Measurements from ENCODE around the gene GP5. TPM values are rescaled to one million over a fixed set of nuclear protein-coding genes. Genes with fewer than 3 reads are reported as not detected.

Gene GP5
- total RNA-seq, 4 donors from 2014 or later: 0.17 to 0.34 TPM; not detected in 2

DNA sequence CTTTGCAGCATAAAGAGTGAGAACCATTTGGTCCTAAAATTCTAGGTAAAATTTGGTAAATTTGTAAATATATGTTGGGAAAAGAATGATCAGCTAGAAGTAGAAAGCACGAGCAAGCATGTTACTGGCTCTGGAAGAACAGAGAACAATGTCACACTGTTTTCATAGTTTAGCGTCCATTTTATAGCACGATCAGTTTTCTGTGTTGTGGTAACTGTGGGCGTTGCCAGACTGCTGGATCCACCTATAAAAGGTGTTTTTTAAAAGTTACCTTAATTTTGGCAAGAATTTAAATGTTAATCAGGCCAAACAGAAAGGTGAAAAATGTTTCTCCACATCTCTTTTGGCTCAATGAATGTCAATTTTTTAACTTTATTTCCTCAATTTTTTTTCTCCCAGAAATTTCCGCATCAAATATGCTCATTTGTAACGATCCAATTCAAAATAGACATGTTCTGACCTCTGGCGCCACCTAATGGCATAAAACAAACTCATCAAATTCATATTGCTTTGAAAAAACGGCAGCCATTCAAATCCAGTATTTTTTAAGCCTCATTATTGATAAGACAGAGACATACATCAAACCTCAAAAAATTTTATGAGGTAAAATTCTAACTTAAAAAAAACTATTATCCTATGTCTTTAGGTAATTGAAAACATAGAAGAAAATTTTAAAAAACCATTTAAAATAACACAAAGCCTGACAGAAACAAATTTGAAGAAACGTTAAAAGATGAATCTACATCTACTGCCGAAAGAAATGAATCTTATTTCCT is 5.5 kb upstream of the GP5 start:
- H3K27me3 ChIP-seq: peaks cover 0 to 7% (median 0%) of the 10 kb centered on the region in 4 donors
- H3K27ac ChIP-seq (replicated peaks in 1 of 4): no peak overlapping the region
- no peaks in the 10 kb centered on the region for H3K4me1 ChIP-seq
- no peak overlapping the region for H3K4me3 ChIP-seq
- WGBS: 46% methylated on average over 10 of the region's 10 CpGs
- intact Hi-C loops (cut with DNase I): loop anchor here (1.0 kb wide), 1 partner anchor 71 kb away; no protein-coding TSS in a partner anchor
- no peaks in the 10 kb centered on the region for H3K9me3 ChIP-seq
- H3K36me3 ChIP-seq: peaks cover 4 to 52% (median 27%) of the 10 kb centered on the region in 4 donors
- TF ChIP-seq EP300 (IDR thresholded peaks at IDR 0.05) (no peak), POLR2A (IDR thresholded peaks at IDR 0.05; ENCODE audit: low read depth) (no peak), POLR2AphosphoS5 (IDR thresholded peaks at IDR 0.05) (no peak)
- TF ChIP-seq, protein P1, sequence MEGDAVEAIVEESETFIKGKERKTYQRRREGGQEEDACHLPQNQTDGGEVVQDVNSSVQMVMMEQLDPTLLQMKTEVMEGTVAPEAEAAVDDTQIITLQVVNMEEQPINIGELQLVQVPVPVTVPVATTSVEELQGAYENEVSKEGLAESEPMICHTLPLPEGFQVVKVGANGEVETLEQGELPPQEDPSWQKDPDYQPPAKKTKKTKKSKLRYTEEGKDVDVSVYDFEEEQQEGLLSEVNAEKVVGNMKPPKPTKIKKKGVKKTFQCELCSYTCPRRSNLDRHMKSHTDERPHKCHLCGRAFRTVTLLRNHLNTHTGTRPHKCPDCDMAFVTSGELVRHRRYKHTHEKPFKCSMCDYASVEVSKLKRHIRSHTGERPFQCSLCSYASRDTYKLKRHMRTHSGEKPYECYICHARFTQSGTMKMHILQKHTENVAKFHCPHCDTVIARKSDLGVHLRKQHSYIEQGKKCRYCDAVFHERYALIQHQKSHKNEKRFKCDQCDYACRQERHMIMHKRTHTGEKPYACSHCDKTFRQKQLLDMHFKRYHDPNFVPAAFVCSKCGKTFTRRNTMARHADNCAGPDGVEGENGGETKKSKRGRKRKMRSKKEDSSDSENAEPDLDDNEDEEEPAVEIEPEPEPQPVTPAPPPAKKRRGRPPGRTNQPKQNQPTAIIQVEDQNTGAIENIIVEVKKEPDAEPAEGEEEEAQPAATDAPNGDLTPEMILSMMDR (IDR thresholded peaks at IDR 0.05): peak; percentile 59 to 67 (median 64)
- DNase-seq (ENCODE audit: extremely low spot score): no peak

DNA sequence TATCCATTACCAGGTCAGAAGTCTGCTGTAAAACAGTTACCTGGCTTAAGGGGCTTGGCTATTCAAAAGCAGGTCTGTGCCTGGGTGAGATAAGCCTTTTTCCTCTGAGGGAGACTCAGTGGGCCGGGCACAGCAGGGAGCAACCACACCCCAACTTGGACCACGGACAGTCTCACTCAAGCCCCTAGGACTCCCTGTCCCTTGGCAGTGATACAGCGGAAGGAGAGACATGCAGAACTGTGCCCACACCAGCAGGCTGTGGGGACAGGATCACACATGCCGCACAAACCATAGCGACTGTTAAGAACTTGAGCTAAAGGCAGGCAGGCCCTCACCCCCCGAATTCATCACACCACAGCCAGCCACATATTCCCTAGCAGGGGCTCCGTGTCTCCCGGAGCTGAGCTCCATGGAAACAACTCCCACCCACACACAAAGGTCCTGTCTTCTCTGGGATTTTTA is 2.8 kb upstream of the GP5 start:
- peaks cover 0 to 32% (median 4%) of the 10 kb centered on the region in 4 donors for H3K27me3 ChIP-seq
- peaks cover 9 to 18% (median 17%) of the 10 kb centered on the region in 4 donors for H3K4me1 ChIP-seq
- H3K9me3 ChIP-seq: no peaks in the 10 kb centered on the region
- intact Hi-C loops (cut with DNase I): no loop called here
- no peak overlapping the region for H3K27ac ChIP-seq (replicated peaks in 1 of 4)
- peaks cover 0 to 25% (median 8%) of the 10 kb centered on the region in 4 donors for H3K36me3 ChIP-seq
- WGBS: 77% methylated on average over 8 of the region's 8 CpGs
- TF ChIP-seq, protein P1 (IDR thresholded peaks at IDR 0.05): no peak
- TF ChIP-seq EP300 (IDR thresholded peaks at IDR 0.05) (no peak), POLR2A (IDR thresholded peaks at IDR 0.05; ENCODE audit: low read depth) (no peak), POLR2AphosphoS5 (IDR thresholded peaks at IDR 0.05) (no peak)
- no peak overlapping the region for H3K4me3 ChIP-seq
- no peak for DNase-seq (ENCODE audit: extremely low spot score)

DNA sequence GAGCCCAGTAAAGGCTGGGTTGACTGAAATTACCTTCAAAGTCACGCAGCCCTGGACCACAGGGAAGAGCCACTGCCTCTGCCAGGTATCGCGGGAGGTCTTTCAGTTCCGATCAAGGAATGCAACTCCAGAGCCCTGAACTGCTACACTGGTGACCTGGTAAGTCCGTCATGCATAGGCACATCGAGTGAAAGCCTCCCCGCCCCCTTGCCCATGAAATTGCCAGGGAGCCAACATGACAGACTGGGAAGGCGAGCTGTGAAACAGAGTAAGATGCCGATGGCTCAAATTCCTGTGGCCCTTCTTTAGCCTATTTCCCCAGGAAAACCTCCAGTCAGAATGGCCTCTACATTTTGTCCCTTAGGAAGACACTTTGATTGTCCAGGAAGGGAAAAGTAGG is 2.3 kb upstream of the GP5 start:
- Histone ChIP-seq H3K9me3 (no peaks in the 10 kb centered on the region), H3K27ac (replicated peaks in 1 of 4) (no peak overlapping the region)
- intact Hi-C loops (cut with DNase I): no loop called here

GRCh38 chr3:194399874-194400411 is 877 bp upstream of the GP5 start:
- H3K9me3 ChIP-seq: no peaks in the 10 kb centered on the region
- peaks cover 0 to 42% (median 6%) of the 10 kb centered on the region in 4 donors for H3K27me3 ChIP-seq
- peaks cover 0 to 7% (median 0%) of the 10 kb centered on the region in 4 donors for H3K36me3 ChIP-seq
- no peak for DNase-seq (ENCODE audit: extremely low spot score)
- 91% methylated on average over 15 of the region's 15 CpGs for WGBS
- H3K27ac ChIP-seq (replicated peaks in 1 of 4): no peak overlapping the region
- no peak overlapping the region for H3K4me3 ChIP-seq
- no peak for TF ChIP-seq POLR2A (IDR thresholded peaks at IDR 0.05; ENCODE audit: low read depth)
- TF ChIP-seq, protein P1 (IDR thresholded peaks at IDR 0.05): no peak
- TF ChIP-seq POLR2AphosphoS5 (IDR thresholded peaks at IDR 0.05): no peak
- TF ChIP-seq EP300 (IDR thresholded peaks at IDR 0.05): no peak
- intact Hi-C loops (cut with DNase I): no loop called here
- H3K4me1 ChIP-seq: peaks cover 9 to 30% (median 26%) of the 10 kb centered on the region in 4 donors

More for the DNA sequence above, 2.3 kb upstream of the GP5 start:
- Histone ChIP-seq H3K4me3 (no peak overlapping the region), H3K36me3 (peaks cover 0 to 21% (median 8%) of the 10 kb centered on the region in 4 donors), H3K4me1 (peaks cover 9 to 23% (median 22%) of the 10 kb centered on the region in 4 donors), H3K27me3 (peaks cover 0 to 38% (median 6%) of the 10 kb centered on the region in 4 donors)
- 93% methylated on average over 6 of the region's 9 CpGs for WGBS
- no peak for TF ChIP-seq EP300 (IDR thresholded peaks at IDR 0.05)
- no peak for TF ChIP-seq POLR2AphosphoS5 (IDR thresholded peaks at IDR 0.05)
- DNase-seq (ENCODE audit: extremely low spot score): no peak

DNA sequence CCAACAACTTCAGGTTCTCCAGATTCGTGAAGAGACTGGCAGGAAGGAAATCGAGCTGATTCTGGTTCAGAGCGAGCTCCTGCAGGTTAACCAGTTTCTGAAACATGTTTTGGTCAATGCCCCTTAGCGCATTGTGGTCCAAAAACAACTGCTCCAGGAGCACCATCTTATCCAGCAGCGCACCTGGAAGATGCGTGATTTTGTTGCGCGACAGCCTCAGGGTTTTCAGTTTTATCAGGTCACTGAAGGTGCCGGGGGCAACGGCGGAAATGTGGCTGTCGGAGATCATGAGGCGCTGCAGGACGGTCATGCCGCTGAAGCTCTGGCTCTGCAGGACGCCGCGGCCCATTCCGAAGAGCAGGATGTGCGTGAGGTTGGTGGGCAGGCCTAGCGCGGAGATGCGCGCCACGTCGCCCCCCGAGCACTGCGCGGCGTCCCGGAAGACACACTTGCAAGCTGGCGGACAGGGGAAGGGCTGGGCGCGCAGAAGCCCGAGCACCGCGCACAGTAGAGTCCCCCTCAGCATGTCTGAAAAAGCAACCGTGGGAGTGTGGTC is 1.2 kb downstream of the GP5 start:
- H3K27ac ChIP-seq (replicated peaks in 1 of 4): no peak overlapping the region
- H3K27me3 ChIP-seq: peaks cover 0 to 42% (median 6%) of the 10 kb centered on the region in 4 donors
- no peaks in the 10 kb centered on the region for H3K36me3 ChIP-seq
- H3K9me3 ChIP-seq: no peaks in the 10 kb centered on the region
- peaks cover 9 to 30% (median 26%) of the 10 kb centered on the region in 4 donors for H3K4me1 ChIP-seq
- H3K4me3 ChIP-seq: peak overlapping the region; percentile 33 to 47 (median 36)
- TF ChIP-seq POLR2A (IDR thresholded peaks at IDR 0.05; ENCODE audit: low read depth): no peak
- no peak for TF ChIP-seq EP300 (IDR thresholded peaks at IDR 0.05)
- TF ChIP-seq, protein P1 (IDR thresholded peaks at IDR 0.05): no peak
- 5% methylated on average over 11 of the region's 38 CpGs for WGBS
- no peak for DNase-seq (ENCODE audit: extremely low spot score)
- intact Hi-C loops (cut with DNase I): no loop called here
